ENCODE measurements around the gene LURAP1L.

Gene LURAP1L

GRCh38 chr9:12775679-12776512 is 1.1 kb downstream of the LURAP1L start:
- 0% methylated on average over 50 of the region's 50 CpGs for WGBS, 2 experiments
- H3K4me3 ChIP-seq (ENCODE audit: insufficient read depth, low read depth, low read length): peak overlapping the region; percentile 62
- H3K27ac ChIP-seq (ENCODE audit: insufficient read depth, low read depth, low read length, poor library complexity, severe bottlenecking): no peak overlapping the region
- H3K27me3 ChIP-seq (ENCODE audit: control insufficient read depth, insufficient read depth, low read length, poor library complexity, severe bottlenecking): peaks cover 14% of the 10 kb centered on the region
- H3K36me3 ChIP-seq (ENCODE audit: control insufficient read depth, insufficient read depth, low read length): no peaks in the 10 kb centered on the region
- H3K4me1 ChIP-seq (ENCODE audit: control insufficient read depth, insufficient read depth, low read length): no peaks in the 10 kb centered on the region
- no peaks in the 10 kb centered on the region for H3K9me3 ChIP-seq (ENCODE audit: control insufficient read depth, low read length)

GRCh38 chr9:12776513-12777055 is 1.8 kb downstream of the LURAP1L start:
- no peak overlapping the region for H3K27ac ChIP-seq (ENCODE audit: insufficient read depth, low read depth, low read length, poor library complexity, severe bottlenecking)

GRCh38 chr9:12777121-12778022 is 2.6 kb downstream of the LURAP1L start:
- no peaks in the 10 kb centered on the region for H3K36me3 ChIP-seq (ENCODE audit: control insufficient read depth, insufficient read depth, low read length)
- H3K4me1 ChIP-seq (ENCODE audit: control insufficient read depth, insufficient read depth, low read length): no peaks in the 10 kb centered on the region
- peaks cover 14% of the 10 kb centered on the region for H3K27me3 ChIP-seq (ENCODE audit: control insufficient read depth, insufficient read depth, low read length, poor library complexity, severe bottlenecking)
- H3K4me3 ChIP-seq (ENCODE audit: insufficient read depth, low read depth, low read length): no peak overlapping the region
- 92 to 98% methylated on average over 5 to 7 of the region's 7 CpGs for WGBS, 2 experiments
- H3K9me3 ChIP-seq (ENCODE audit: control insufficient read depth, low read length): no peaks in the 10 kb centered on the region
- no peak overlapping the region for H3K27ac ChIP-seq (ENCODE audit: insufficient read depth, low read depth, low read length, poor library complexity, severe bottlenecking)

More at GRCh38 chr9:12776513-12777055, 1.8 kb downstream of the LURAP1L start:
- 2 to 20% methylated on average over 6 to 8 of the region's 8 CpGs for WGBS, 2 experiments
- Histone ChIP-seq H3K27me3 (ENCODE audit: control insufficient read depth, insufficient read depth, low read length, poor library complexity, severe bottlenecking) (peaks cover 14% of the 10 kb centered on the region), H3K4me1 (ENCODE audit: control insufficient read depth, insufficient read depth, low read length) (no peaks in the 10 kb centered on the region), H3K9me3 (ENCODE audit: control insufficient read depth, low read length) (no peaks in the 10 kb centered on the region), H3K36me3 (ENCODE audit: control insufficient read depth, insufficient read depth, low read length) (no peaks in the 10 kb centered on the region), H3K4me3 (ENCODE audit: insufficient read depth, low read depth, low read length) (peak overlapping the region; percentile 62)

- Histone ChIP-seq H3K36me3 (ENCODE audit: control insufficient read depth, insufficient read depth, low read length) (no peaks in the 10 kb centered on the region), H3K27me3 (ENCODE audit: control insufficient read depth, insufficient read depth, low read length, poor library complexity, severe bottlenecking) (peaks cover 14% of the 10 kb centered on the region), H3K9me3 (ENCODE audit: control insufficient read depth, low read length) (no peaks in the 10 kb centered on the region), H3K27ac (ENCODE audit: insufficient read depth, low read depth, low read length, poor library complexity, severe bottlenecking) (no peak overlapping the region), H3K4me1 (ENCODE audit: control insufficient read depth, insufficient read depth, low read length) (no peaks in the 10 kb centered on the region), H3K4me3 (ENCODE audit: insufficient read depth, low read depth, low read length) (no peak overlapping the region)
- 93 to 100% methylated on average over 2 to 3 of the region's 3 CpGs for WGBS, 2 experiments
Measured at GRCh38 chr9:12778389-12778788, 3.6 kb downstream of the LURAP1L start.

GRCh38 chr9:12781226-12781733 is 6.5 kb downstream of the LURAP1L start:
- Histone ChIP-seq H3K4me3 (ENCODE audit: insufficient read depth, low read depth, low read length) (no peak overlapping the region), H3K27me3 (ENCODE audit: control insufficient read depth, insufficient read depth, low read length, poor library complexity, severe bottlenecking) (no peaks in the 10 kb centered on the region), H3K4me1 (ENCODE audit: control insufficient read depth, insufficient read depth, low read length) (no peaks in the 10 kb centered on the region), H3K9me3 (ENCODE audit: control insufficient read depth, low read length) (no peaks in the 10 kb centered on the region), H3K36me3 (ENCODE audit: control insufficient read depth, insufficient read depth, low read length) (no peaks in the 10 kb centered on the region), H3K27ac (ENCODE audit: insufficient read depth, low read depth, low read length, poor library complexity, severe bottlenecking) (no peak overlapping the region)
- WGBS, 2 experiments: 78 to 82% methylated on average over 8 of the region's 9 CpGs

- no peak overlapping the region for H3K27ac ChIP-seq (ENCODE audit: insufficient read depth, low read depth, low read length, poor library complexity, severe bottlenecking)
- no peaks in the 10 kb centered on the region for H3K36me3 ChIP-seq (ENCODE audit: control insufficient read depth, insufficient read depth, low read length)
- H3K27me3 ChIP-seq (ENCODE audit: control insufficient read depth, insufficient read depth, low read length, poor library complexity, severe bottlenecking): no peaks in the 10 kb centered on the region
- H3K4me1 ChIP-seq (ENCODE audit: control insufficient read depth, insufficient read depth, low read length): no peaks in the 10 kb centered on the region
- no peak overlapping the region for H3K4me3 ChIP-seq (ENCODE audit: insufficient read depth, low read depth, low read length)
- WGBS, 2 experiments: 82 to 93% methylated on average over 1 of the region's 1 CpG
- H3K9me3 ChIP-seq (ENCODE audit: control insufficient read depth, low read length): no peaks in the 10 kb centered on the region
Measured at GRCh38 chr9:12783767-12784460, 9.1 kb downstream of the LURAP1L start.

- Histone ChIP-seq H3K4me1 (ENCODE audit: control insufficient read depth, insufficient read depth, low read length) (no peaks in the 10 kb centered on the region), H3K4me3 (ENCODE audit: insufficient read depth, low read depth, low read length) (no peak overlapping the region), H3K27me3 (ENCODE audit: control insufficient read depth, insufficient read depth, low read length, poor library complexity, severe bottlenecking) (no peaks in the 10 kb centered on the region), H3K9me3 (ENCODE audit: control insufficient read depth, low read length) (no peaks in the 10 kb centered on the region), H3K27ac (ENCODE audit: insufficient read depth, low read depth, low read length, poor library complexity, severe bottlenecking) (no peak overlapping the region), H3K36me3 (ENCODE audit: control insufficient read depth, insufficient read depth, low read length) (no peaks in the 10 kb centered on the region)
- 90 to 95% methylated on average over 6 of the region's 6 CpGs for WGBS, 2 experiments
Measured at GRCh38 chr9:12784461-12785259, 9.8 kb downstream of the LURAP1L start.

GRCh38 chr9:12785260-12785770 is 10.5 kb downstream of the LURAP1L start:
- no peaks in the 10 kb centered on the region for H3K27me3 ChIP-seq (ENCODE audit: control insufficient read depth, insufficient read depth, low read length, poor library complexity, severe bottlenecking)
- no peak overlapping the region for H3K4me3 ChIP-seq (ENCODE audit: insufficient read depth, low read depth, low read length)
- H3K27ac ChIP-seq (ENCODE audit: insufficient read depth, low read depth, low read length, poor library complexity, severe bottlenecking): no peak overlapping the region
- H3K9me3 ChIP-seq (ENCODE audit: control insufficient read depth, low read length): no peaks in the 10 kb centered on the region
- H3K36me3 ChIP-seq (ENCODE audit: control insufficient read depth, insufficient read depth, low read length): no peaks in the 10 kb centered on the region
- WGBS, 2 experiments: 87 to 89% methylated on average over 2 of the region's 2 CpGs
- H3K4me1 ChIP-seq (ENCODE audit: control insufficient read depth, insufficient read depth, low read length): no peaks in the 10 kb centered on the region

- no peaks in the 10 kb centered on the region for H3K27me3 ChIP-seq (ENCODE audit: control insufficient read depth, insufficient read depth, low read length, poor library complexity, severe bottlenecking)
- no peak overlapping the region for H3K27ac ChIP-seq (ENCODE audit: insufficient read depth, low read depth, low read length, poor library complexity, severe bottlenecking)
- H3K4me1 ChIP-seq (ENCODE audit: control insufficient read depth, insufficient read depth, low read length): no peaks in the 10 kb centered on the region
- H3K4me3 ChIP-seq (ENCODE audit: insufficient read depth, low read depth, low read length): no peak overlapping the region
- no peaks in the 10 kb centered on the region for H3K9me3 ChIP-seq (ENCODE audit: control insufficient read depth, low read length)
- H3K36me3 ChIP-seq (ENCODE audit: control insufficient read depth, insufficient read depth, low read length): no peaks in the 10 kb centered on the region
Measured at GRCh38 chr9:12785941-12786340, 11.1 kb downstream of the LURAP1L start.
